ENCODE measurements around the gene NCOA3.

NCOA3 gene

DNA sequence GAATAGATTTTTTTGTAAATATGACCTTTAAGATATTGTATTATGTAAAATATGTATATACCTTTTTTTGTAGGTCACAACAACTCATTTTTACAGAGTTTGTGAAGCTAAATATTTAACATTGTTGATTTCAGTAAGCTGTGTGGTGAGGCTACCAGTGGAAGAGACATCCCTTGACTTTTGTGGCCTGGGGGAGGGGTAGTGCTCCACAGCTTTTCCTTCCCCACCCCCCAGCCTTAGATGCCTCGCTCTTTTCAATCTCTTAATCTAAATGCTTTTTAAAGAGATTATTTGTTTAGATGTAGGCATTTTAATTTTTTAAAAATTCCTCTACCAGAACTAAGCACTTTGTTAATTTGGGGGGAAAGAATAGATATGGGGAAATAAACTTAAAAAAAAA, 152.7 kb downstream of the NCOA3 start:
- Mint-ChIP-seq H3K9me3 (no peaks in the 10 kb centered on the region), H3K4me1 (no peaks in the 10 kb centered on the region), H3K27me3 (no peaks in the 10 kb centered on the region), H3K27ac (peak overlapping the region in 1 of 2 donors; percentile 84), H3K4me3 (no peak overlapping the region)
- DNase-seq (no peak), ATAC-seq (no peak)

DNA sequence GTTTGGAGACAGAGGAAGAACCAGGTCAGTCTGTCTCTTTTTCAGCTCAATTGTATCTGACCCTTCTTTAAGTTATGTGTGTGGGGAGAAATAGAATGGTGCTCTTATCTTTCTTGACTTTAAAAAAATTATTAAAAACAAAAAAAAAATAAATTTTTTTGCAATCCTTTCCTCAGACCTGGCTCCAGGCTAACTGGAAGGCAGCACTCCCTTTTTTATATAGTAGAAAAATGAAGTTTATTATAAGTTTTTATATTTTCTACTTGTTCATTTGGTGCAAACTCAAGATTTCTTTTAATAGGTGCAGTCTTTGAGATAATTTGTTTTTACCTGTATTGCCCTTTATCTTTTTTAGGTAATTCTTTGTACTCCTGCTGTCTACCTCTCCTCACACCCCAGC, 153.9 kb downstream of the NCOA3 start:
- Mint-ChIP-seq H3K9me3 (no peaks in the 10 kb centered on the region), H3K4me3 (no peak overlapping the region), H3K27ac (no peak overlapping the region), H3K27me3 (no peaks in the 10 kb centered on the region), H3K4me1 (no peaks in the 10 kb centered on the region)
- ATAC-seq (no peak), DNase-seq (no peak)

DNA sequence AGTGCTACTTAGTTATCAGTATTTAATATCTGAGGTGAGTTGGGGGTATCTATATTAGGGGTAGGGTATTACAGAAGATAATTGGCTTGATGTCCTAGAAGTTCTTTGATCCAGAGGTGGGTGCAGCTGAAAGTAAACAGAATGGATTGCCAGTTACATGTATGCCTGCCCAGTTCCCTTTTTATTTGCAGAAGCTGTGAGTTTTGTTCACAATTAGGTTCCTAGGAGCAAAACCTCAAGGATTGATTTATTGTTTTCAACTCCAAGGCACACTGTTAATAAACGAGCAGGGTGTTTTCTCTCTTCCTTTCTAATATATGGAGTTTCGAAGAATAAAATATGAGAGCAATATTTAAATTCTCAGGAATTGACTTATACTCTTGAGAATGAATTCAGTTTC, 154.6 kb downstream of the NCOA3 start:
- Mint-ChIP-seq H3K9me3 (no peaks in the 10 kb centered on the region), H3K4me3 (no peak overlapping the region), H3K27me3 (no peaks in the 10 kb centered on the region), H3K27ac (no peak overlapping the region), H3K4me1 (no peaks in the 10 kb centered on the region)
- ATAC-seq, result no peak
- no peak for DNase-seq

GRCh38 chr20:47659904-47660601, 158.4 kb downstream of the NCOA3 start:
- H3K4me3 Mint-ChIP-seq, result no peak overlapping the region
- no peak for DNase-seq
- peak overlapping the region in 1 of 2 donors; percentile 27 for H3K27ac Mint-ChIP-seq
- peaks cover 15% of the 10 kb centered on the region for H3K4me1 Mint-ChIP-seq
- H3K27me3 Mint-ChIP-seq, result no peaks in the 10 kb centered on the region
- no peaks in the 10 kb centered on the region for H3K9me3 Mint-ChIP-seq
- no peak for ATAC-seq

DNA sequence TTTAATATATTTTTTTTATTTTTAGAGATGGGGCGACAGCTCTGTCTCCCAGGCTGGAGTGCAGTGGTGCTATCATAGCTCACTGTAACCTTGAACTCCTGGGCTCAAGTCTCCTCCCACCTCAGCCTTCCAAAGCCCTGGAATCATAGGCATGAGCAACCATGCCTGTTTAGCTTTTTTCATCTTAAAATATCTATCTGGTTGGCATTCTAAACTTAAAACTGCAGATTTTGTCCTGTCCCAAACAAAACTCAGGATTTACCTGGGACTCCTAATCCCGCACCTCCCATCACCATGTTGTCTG, 158.9 kb downstream of the NCOA3 start:
- Mint-ChIP-seq H3K4me3 (no peak overlapping the region), H3K27ac (peak overlapping the region in 1 of 2 donors; percentile 84), H3K27me3 (no peaks in the 10 kb centered on the region), H3K4me1 (peaks cover 15% of the 10 kb centered on the region), H3K9me3 (no peaks in the 10 kb centered on the region)
- DNase-seq, result no peak
- no peak for ATAC-seq

GRCh38 chr20:47660983-47661700, 159.5 kb downstream of the NCOA3 start:
- H3K4me3 Mint-ChIP-seq, result no peak overlapping the region
- no peaks in the 10 kb centered on the region for H3K27me3 Mint-ChIP-seq
- H3K9me3 Mint-ChIP-seq, result no peaks in the 10 kb centered on the region
- peaks cover 15% of the 10 kb centered on the region for H3K4me1 Mint-ChIP-seq
- ATAC-seq (no peak), DNase-seq (no peak)
- peak overlapping the region; percentile 29 to 84 for H3K27ac Mint-ChIP-seq

DNA sequence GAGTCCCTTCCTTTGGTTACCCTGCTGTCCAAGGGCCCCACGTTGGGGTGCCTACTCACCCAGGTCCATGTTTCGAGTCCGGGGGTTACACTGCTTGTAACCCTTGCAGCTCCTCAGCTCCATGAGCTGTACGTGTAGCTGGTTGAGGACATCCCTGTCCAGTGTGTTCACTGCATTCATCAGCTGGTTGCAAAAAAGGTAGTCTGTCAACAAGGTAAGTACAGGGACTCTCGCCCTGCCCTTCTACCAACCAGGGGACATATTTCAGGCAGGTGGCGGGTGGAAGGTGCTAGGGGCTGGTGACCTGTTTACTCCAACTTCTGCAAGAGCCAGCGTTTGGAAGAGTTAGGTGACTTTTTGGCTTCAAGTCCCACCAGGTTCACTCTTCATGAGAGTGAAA, 160.0 kb downstream of the NCOA3 start:
- no peak for ATAC-seq
- Mint-ChIP-seq H3K9me3 (no peaks in the 10 kb centered on the region), H3K4me1 (peaks cover 15% of the 10 kb centered on the region), H3K27ac (no peak overlapping the region), H3K4me3 (no peak overlapping the region), H3K27me3 (no peaks in the 10 kb centered on the region)
- no peak for DNase-seq

DNA sequence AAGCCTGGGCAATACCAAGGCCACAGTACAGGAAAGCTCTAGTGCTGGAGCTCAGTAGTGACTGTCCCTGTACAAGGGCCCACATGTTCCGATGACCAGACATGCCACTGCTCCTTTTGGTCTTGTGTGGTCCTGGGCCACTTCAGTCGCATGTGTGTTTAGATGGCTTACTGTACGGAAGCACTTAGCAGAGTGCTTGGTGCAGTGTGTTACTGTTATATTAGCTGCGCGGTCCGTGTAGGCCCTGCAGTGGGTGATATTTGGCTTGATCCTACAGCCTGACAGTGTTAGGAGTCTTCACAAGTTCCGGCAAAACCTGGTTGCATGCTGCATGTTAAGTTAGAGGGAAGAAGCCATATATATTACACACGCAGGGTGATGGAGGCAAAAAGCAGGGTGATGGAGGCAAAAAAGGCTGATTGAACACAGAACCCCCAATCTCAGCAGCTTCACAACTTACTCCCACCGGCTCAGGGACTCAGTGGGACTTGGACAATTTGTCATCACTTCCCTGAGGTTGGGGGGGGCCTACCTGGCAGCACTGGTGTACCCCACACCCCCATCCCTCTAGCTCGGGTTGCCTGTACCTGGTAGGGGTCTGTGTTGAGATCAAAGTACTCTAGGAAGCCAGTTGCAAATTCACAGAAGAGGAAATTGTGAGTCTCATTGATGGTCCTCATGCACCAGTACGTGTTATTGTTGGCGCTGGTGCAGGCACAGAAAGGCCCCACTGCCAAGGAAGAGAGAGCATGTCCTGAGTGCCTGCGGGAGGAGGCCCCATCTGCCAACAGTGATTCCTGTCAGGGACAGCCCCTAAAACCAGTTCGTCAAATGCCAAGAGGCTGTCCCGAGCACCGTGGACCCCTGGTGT, 161.0 kb downstream of the NCOA3 start:
- Mint-ChIP-seq H3K27ac (peak overlapping the region in 1 of 2 donors; percentile 84), H3K9me3 (no peaks in the 10 kb centered on the region), H3K4me3 (no peak overlapping the region), H3K4me1 (peaks cover 15% of the 10 kb centered on the region), H3K27me3 (no peaks in the 10 kb centered on the region)
- no peak for DNase-seq
- ATAC-seq, result no peak

GRCh38 chr20:47663354-47664067, 161.8 kb downstream of the NCOA3 start:
- DNase-seq (peak; percentile 72 to 75), ATAC-seq (peak; percentile 81)
- H3K4me3 Mint-ChIP-seq, result no peak overlapping the region

DNA sequence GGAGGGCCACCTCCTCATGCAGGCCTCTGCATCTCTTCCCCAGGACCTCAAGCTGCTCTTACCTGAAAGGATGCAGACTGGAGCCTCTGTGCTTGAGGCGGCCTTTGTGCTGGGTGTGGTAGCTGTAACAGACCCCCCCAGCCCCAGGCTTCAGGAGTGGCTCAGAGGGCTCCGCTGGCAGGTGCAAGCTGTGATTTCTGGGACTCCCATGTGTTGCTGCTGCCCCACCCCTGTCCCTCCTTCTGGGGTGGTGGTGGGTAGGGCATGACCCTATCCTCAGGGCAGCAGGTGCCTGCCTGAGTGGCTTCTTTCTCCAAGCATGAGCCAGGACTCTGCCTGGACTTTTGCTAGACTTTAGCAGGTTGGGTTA, 162.4 kb downstream of the NCOA3 start:
- Mint-ChIP-seq H3K27ac (no peak overlapping the region), H3K4me1 (peaks cover 15% of the 10 kb centered on the region), H3K9me3 (no peaks in the 10 kb centered on the region), H3K4me3 (peak overlapping the region in 1 of 2 donors; percentile 8), H3K27me3 (no peaks in the 10 kb centered on the region)
- DNase-seq, result no peak
- peak; percentile 29 for ATAC-seq

More at GRCh38 chr20:47663354-47664067, 161.8 kb downstream of the NCOA3 start:
- peak overlapping the region in 1 of 2 donors; percentile 80 for H3K27ac Mint-ChIP-seq
- no peaks in the 10 kb centered on the region for H3K27me3 Mint-ChIP-seq
- no peaks in the 10 kb centered on the region for H3K9me3 Mint-ChIP-seq
- H3K4me1 Mint-ChIP-seq, result peaks cover 15% of the 10 kb centered on the region

GRCh38 chr20:47664744-47665143, 163.1 kb downstream of the NCOA3 start:
- ATAC-seq (no peak), DNase-seq (no peak)
- no peak overlapping the region for H3K4me3 Mint-ChIP-seq
- H3K4me1 Mint-ChIP-seq, result peaks cover 15% of the 10 kb centered on the region
- no peaks in the 10 kb centered on the region for H3K27me3 Mint-ChIP-seq
- H3K27ac Mint-ChIP-seq, result peak overlapping the region in 1 of 2 donors; percentile 85
- H3K9me3 Mint-ChIP-seq, result no peaks in the 10 kb centered on the region

- H3K4me3 Mint-ChIP-seq, result no peak overlapping the region
- H3K4me1 Mint-ChIP-seq, result peaks cover 15% of the 10 kb centered on the region
- no peak overlapping the region for H3K27ac Mint-ChIP-seq
- H3K27me3 Mint-ChIP-seq, result no peaks in the 10 kb centered on the region
- no peaks in the 10 kb centered on the region for H3K9me3 Mint-ChIP-seq
- no peak for ATAC-seq
- DNase-seq, result no peak
Measured at GRCh38 chr20:47665221-47665991, 163.7 kb downstream of the NCOA3 start.

DNA sequence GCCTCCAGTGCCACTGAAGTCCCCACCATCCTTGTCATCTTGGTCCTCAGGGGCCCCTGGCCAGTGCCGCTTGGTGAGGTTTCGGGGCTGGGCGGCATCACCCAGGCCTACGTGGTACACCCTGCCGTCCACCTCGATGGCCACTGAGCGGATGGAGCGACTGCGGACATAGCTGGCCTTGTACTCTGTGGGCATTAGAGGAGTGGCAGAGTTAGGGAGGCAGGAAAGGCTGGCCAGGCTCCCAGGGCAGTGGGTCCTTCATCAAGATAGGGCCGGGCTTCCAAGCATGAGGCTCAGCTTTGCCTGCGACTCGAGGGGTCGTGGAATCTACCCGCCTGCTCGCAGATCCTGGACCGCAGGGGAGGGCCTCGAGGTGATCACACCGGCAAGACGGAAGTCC, 164.6 kb downstream of the NCOA3 start:
- H3K27me3 Mint-ChIP-seq, result no peaks in the 10 kb centered on the region
- H3K4me3 Mint-ChIP-seq, result no peak overlapping the region
- DNase-seq, result no peak
- no peaks in the 10 kb centered on the region for H3K9me3 Mint-ChIP-seq
- H3K27ac Mint-ChIP-seq, result peak overlapping the region in 1 of 2 donors; percentile 91
- ATAC-seq, result no peak
- peaks cover 15% of the 10 kb centered on the region for H3K4me1 Mint-ChIP-seq

DNA sequence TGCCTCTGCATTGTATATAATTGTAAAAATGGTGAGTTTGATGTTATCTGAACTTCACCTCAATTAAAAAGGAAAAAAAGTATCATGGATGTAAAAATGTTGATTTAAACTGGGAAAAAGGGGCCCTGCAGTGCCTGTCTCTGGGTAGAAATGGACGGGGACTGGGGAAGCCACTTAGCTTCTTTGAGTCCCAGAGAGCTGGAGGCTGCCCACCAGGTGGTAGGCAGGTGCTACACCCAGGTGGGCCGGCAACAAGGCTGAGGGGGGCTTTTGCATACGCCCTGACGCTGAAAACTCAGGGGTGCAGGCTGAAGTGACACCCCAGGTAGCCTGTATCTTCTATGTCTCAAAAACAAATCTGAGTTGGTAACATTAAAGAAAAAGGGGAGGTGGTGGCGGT, 165.4 kb downstream of the NCOA3 start:
- Mint-ChIP-seq H3K9me3 (no peaks in the 10 kb centered on the region), H3K4me3 (no peak overlapping the region), H3K4me1 (peaks cover 15% of the 10 kb centered on the region), H3K27me3 (no peaks in the 10 kb centered on the region), H3K27ac (peak overlapping the region in 1 of 2 donors; percentile 91)
- ATAC-seq, result no peak
- DNase-seq, result no peak
